GM19395 (cell line): ENCODE measurements around the gene MCRIP2.
"Not testable (repeated sequence)": the region's sequence is repeated elsewhere in the genome, so short reads cannot be mapped to it uniquely, and the experiment has no call there.

Experiments
- ATAC-seq: cut with Tn5 transposase; IDR thresholded peaks from one replicate; pipeline ENCODE4 v1.9.1; 2021; ENCODE audit warnings: mild to moderate bottlenecking, moderate library complexity; ENCODE audit not compliant: unreplicated experiment

MCRIP2 gene

DNA sequence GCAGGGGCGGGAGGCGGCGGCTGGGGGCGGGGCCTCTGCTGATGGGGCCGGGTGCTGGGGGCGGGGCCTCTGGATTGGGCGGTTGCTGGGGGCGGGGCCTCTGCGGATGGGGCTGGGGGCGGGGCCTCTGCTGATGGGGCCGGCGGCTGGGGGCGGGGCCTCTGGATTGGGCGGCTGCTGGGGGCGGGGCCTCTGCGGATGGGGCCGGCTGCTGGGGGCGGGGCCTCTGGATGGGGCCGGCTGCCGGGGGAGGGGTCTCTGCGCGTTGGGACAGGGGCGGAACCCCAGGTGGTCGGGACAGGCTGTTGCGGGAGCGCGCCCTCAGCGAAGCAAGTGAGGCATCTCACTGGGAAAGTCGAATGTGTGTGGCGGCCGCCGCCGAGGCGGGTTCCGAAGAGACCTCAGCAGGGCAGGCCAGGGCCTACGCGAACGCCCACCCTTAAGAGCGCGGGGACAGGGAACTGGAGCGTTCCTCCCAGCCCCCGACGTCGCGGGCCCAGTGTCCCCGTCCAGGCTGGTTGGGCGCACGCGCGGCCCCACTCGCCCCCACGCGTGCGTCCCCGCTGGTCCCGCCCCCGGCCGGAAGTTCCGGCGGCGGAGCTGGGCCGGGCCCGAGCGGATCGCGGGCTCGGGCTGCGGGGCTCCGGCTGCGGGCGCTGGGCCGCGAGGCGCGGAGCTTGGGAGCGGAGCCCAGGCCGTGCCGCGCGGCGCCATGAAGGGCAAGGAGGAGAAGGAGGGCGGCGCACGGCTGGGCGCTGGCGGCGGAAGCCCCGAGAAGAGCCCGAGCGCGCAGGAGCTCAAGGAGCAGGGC lies 38.4 kb downstream of the MCRIP2 start, which contains the start of gene STUB1:
Gene STUB1 (plus strand): TSS at position 597 of the 811 bp plus-strand sequence. CDS start 116 bp downstream, at position 713.
- peak; percentile 31 for ATAC-seq

DNA sequence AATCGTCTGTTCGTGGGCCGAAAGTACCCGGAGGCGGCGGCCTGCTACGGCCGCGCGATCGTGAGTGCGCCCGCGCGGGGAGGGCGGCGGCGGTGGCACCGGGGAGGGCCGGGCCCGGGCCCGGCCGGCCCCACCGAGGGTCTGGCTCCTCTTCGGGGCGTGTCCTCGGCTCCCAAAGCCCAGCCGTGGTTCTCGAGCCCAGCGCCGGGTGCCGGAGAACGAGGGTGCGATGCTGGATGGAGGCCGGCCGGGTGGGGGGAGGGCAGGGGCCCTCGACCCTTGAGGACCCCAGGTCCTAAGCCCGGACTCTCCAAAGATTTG lies 39.0 kb downstream of the MCRIP2 start:
- no peak for ATAC-seq

DNA sequence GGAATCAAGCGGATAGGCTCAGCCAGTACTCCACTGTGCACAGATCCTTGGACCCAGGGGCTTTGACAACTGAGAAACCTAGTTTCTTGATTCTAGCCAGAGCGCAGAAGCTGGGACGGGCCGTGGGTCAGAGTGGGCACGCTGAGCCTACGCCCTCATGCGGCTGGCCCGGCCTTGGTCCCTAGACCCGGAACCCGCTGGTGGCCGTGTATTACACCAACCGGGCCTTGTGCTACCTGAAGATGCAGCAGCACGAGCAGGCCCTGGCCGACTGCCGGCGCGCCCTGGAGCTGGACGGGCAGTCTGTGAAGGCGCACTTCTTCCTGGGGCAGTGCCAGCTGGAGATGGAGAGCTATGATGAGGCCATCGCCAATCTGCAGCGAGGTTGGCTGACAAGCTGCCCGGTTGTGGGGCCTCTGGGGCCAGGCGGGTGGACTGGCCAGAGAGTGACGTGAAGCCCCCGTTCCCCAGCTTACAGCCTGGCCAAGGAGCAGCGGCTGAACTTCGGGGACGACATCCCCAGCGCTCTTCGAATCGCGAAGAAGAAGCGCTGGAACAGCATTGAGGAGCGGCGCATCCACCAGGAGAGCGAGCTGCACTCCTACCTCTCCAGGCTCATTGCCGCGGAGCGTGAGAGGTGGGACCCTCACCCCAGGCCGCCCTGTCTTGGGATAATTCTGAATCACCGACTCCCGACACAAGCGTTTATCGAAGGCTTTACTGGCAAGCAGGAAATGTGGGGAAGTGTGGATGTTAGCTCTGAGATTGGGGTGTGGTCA lies 39.5 kb downstream of the MCRIP2 start:
- ATAC-seq, result no peak

DNA sequence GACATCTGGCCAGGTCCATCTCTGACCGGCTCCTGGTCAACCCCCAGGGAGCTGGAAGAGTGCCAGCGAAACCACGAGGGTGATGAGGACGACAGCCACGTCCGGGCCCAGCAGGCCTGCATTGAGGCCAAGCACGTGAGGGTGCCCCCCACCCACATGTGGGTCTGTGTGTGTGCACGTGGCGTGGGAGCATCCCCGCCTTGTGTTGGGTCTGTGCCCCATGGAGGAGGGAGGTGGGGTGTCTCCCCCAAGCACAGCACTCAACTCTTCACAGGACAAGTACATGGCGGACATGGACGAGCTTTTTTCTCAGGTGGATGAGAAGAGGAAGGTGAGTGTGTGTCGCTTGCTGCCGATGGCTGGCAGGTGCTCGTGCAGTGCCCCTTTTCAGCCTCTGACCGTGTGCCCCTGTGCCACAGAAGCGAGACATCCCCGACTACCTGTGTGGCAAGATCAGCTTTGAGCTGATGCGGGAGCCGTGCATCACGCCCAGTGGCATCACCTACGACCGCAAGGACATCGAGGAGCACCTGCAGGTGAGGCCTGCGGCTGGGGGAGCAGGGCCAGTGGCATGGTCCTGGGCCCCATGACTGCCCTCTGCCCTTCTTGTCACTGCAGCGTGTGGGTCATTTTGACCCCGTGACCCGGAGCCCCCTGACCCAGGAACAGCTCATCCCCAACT lies 40.3 kb downstream of the MCRIP2 start:
- ATAC-seq, result no peak

DNA sequence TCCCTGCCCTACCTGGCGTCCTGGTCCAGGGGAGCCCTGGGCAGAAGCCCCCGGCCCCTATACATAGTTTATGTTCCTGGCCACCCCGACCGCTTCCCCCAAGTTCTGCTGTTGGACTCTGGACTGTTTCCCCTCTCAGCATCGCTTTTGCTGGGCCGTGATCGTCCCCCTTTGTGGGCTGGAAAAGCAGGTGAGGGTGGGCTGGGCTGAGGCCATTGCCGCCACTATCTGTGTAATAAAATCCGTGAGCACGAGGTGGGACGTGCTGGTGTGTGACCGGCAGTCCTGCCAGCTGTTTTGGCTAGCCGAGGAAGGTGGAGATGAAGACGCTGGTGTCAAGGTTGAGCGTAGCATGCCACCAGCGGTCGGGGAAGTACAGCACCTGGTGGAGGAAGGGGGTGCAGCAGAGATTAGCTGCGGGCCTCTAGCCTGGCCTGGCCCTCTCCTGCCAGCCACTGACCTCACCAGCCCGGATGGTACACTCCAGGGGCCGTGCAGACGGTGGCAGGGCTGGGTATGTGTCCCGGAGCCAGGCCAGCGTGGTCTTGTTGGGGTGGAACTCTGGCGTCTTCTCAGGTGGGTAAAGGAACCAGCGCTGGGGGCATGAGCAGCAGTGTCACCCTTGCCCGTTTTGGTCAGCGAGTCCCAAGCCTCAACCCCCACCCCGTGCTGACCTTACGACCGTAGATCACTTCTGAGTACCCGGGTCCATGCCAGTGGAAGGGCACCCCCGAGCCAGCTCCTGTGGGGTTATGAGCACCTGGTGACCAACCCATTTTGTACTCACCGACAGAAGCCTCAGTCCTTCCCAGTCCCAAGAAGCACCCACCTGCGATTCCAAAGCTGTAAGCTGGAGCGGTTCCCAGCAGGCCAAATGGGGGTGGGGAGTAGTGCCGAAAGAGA lies 41.1 kb downstream of the MCRIP2 start:
- ATAC-seq, result no peak

DNA sequence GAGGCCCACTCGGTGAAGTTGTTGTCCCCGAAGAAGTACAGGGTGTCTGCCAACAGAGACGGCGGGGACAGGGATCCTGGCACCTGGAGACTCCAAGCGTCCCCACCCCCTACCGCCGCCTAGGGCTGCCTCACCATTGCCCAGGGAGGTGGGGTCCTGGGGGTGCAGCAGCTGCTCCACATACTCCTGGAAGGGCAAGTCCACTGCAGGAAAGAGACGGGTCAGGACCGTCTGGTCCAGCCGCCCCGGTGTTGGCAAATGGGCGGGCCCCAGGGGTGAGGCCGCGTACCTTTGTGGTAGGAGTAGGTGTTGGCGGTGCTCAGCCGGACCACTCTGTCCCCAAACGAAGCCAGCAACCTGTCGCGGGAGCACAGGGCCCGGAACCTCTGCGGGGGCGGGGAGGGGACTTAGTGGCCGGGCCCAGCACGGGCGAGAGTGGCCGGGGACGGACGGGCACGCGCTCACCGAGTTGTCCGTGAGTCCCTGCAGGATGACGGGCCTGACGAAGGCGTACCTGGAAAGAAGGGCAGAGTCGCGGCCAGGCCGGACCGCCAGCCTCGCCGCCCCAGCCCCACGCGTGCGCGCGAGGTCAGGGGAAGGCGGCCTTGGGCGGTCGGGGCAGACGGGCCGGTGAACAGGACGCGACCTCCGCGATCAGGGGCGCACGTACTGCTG lies 41.9 kb downstream of the MCRIP2 start:
- no peak for ATAC-seq

DNA sequence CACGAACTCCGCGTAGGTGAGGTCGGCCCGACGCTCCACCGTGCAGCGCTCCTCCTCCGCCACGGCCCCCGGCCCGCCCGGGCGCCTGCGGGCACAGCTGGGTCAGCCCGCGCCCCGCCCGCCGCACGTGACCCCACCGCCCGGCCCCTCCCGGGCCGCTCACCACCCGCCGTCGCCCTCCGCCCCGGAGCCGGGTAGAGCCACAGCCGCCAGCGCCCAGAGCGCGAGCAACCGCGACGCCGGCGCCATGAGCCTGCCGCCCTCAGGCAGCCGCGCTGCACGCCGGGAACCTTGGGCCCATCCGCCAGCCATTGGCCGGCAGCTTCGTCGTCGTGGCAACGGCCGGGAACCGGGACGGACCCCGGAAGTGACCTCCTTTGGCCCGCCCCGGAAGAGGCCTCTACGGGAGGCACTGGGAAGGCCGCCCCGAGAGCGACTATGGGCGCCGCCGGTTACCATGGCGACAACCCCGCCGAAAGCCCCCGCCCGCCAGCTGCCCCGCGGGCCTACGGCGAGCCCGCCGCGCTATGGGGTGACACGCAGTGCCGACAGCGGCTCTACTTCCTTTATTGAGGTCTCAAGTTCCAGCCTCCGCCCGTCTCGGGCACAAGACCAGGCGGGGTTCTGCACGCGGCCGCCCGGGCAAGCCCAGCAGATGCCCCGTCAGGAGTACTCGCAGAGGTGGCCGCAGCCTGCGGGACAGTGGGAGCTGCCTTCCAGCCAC lies 42.6 kb downstream of the MCRIP2 start, which contains the start of gene JMJD8:
Gene JMJD8 (minus strand): TSS at position 264 of the 724 bp plus-strand sequence. CDS start 15 bp downstream, at position 249.
- peak; percentile 71 for ATAC-seq

DNA sequence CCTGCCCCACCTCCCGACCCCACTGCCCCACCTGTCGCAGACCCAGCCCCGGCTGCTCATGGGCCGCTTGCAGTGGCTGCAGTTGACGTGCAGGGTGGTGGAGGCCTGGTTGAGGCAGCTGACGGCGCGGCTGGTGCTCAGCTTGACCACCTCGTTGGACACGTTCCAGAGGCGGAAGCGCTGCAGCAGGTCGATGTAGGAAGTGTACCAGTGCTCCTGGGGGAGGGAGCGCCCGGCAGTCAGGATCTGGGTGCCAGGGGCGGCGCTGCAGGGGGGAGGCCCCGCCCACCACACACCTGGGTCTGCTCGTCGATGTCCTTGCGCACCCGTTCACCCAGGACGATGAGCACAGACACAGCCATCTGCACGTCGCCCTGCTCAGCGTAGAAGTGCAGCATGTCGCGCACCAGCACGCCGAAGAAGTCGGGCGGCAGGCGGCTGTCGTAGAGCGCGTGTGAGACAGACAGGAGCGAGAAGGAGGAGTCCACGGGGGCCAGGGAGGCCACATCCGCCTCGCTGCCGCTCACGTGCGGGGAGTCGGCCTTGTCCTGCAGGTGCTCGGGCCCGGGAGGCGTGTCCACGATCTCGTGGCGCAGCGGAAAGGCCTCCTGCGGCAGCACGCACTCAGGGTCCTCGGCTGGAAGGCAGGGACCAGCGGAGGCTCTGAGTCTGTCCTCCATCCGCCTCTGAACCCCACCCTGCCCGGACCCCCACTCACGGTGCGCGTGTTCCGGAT lies 43.5 kb downstream of the MCRIP2 start:
- ATAC-seq, result no peak

DNA sequence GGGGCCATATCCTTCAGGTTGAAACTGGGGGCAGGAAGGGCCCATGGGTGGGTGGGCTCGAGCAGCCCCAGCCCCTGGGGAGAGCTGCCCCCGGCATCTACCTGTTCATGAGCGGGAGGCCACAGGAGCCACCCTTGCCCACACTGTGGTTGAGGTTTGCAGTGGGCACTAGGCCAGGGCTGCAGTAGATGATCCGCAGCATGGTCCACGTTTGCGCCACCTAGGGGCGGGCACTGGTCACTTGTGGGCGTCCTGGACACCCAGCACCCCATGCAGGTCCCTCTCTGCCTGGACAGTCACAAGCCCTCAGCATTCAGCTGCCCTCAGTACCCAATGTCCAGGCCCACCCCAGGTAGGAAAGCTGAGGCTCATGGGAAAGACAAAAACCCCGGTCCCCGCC lies 44.3 kb downstream of the MCRIP2 start:
- no peak for ATAC-seq

DNA sequence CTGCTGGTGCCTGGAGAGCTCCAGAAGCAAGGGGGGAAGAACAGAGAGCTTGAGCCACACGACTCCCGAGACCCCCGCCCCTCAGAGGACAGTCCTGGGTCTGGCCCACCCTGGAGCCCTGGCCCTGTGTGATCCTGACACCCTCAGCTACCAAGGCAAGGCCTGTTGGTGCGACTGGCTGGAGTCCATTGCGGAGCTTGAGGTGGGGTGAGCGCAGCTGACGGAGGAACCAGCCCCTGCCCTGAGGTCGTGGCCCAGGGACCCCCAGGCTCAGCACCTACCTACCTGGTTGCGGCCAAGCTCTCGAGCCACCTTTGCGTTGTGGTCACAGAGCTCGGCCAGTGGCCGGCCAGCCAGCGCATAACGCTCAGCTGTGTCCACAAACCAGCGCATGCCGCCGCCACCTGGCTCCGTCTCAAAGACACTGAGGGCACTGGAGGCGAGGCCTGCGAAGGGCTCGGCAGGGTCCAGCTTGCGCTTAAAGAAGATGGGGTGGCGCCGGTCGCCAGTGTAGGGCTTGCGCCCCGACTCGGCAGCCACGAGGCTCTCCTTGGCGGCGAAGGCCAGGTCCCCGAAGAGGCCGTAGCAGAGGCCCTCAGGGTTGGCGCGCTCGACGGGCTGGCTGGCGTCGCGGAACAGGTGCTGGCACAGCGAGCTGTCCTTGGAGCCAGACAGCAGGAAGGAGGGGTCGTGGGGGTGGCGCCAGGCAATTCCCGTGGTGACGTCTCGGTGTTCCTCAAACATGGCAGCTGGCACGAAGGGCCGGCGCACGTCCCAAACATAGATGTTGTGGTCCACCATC lies 45.0 kb downstream of the MCRIP2 start:
- ATAC-seq, result no peak

DNA sequence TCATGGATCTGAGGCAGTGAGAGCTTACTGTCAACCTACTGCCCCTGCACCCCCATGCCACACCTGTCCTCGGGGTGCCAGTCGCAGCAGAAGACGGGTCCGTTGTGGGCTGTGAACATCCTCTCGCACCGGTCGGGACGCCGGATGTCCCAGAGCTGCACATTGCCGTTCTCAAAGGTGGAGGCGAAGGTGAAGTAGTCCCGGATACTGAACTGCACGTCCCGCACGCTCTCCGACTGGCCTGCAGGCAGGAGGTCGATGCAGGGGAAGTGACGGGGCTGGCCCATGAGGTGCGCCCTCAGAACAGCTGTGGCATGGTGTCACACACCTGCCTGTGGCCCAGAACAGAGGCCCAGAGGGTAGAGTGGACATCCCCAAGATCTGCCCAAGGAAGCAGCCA lies 45.9 kb downstream of the MCRIP2 start:
- ATAC-seq, result no peak

DNA sequence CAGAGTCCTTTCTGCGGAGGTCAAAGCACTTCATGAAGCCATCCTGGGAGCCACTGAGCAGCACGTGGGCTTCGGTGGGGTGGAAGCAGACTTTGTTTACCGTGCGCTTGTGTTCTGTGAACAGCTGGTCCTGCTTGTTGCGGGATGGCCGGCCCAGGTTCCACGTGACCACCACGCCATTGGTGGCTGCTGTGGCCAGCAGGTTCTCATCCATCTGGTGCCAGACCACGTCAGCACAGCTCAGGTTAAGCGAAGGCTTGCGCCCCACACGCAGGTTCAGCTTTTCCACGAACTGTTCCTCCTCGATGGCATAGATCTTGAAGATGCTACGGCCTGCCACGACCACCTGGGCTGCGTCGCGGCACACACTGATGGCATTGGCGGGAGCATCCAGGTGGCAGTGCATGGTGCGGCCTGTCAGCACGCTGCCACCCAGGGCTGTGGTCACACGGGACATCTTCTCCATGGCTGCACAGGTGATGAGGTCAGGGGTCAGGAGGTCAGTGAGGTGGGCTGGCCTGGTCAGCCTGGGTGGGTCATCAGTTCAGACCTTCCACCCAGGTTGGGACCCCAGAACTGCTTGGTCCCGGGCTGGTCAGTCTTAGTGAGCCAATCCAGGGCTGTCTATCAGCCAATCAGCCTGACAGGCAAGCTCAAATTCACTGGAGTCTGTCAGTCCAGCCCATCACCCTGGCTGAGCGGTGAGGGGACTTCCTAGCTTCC lies 47.7 kb downstream of the MCRIP2 start:
- ATAC-seq, result no peak

DNA sequence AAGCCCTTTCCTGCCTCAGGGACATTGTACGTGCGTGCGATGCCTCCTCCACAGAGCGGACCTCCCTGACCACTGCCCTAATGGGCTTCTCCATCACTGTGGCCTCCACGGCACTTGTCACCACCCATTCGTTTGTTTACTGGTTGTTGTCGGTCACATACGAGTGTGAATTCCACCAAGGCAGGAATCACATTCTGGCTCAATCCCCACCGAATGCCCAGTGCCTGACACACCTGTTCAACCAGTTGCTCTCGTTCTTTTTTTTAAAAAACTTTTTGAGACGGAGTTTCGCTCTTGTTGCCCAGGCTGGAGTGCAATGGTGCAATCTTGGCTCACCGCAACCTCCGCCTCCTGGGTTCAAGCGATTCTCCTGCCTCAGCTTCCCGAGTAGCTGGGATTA lies 49.6 kb downstream of the MCRIP2 start:
- not testable (repeated sequence) for ATAC-seq

DNA sequence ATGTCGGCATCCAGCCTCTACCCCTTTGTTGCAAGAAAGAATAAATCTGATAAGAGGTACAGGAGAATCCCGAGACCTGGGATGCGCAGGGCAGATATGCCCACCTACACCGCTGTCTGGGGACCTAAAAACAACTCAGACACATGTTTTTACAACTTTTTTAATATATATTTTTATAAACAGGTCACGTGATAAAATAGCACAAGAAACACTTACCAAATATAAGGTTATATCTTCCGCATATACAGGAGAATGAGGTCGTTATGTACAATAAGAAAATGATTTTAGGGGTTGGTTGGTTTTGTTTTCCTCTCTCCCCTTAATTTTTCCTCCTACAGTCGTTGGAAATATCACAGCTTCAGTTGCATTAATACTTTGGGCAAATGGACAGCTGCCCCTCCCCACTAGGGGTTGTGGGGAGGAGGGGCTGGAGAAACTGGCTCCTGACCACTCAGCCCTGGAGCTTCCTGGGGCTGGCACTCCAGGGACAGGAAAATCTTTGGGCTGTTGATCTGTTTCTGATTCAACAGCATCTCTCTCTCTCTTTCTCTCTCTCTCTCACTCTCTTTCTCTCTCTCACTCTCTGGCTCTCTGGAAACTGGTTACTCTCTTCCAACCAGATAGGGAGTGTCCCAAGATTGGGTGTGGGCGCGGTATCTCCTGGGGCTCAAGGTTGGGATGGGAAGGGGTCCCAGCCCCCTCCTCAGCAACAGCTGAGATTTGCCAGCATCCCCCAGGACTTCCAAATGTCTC lies 50.9 kb downstream of the MCRIP2 start:
- ATAC-seq, result no peak

DNA sequence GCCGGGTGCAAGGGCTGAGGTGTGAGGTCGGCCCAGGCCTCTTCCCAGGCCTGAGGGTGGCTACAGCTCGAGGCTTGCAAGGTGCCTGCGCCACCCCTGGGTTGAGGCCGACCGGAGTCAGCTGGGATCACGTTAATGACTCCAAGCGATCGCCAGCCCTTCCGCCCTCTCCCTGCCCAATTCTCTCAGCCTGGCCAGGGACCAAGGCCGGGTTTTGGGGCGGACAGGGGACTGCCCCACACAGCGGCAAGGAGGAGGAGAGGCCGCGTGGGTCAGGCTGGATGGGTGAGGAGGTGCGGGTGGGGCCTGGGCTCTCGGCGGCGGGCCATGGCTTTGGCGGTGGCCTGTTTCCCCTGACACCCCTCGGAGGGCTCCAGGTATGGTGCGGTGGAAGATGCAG lies 51.7 kb downstream of the MCRIP2 start:
- no peak for ATAC-seq

DNA sequence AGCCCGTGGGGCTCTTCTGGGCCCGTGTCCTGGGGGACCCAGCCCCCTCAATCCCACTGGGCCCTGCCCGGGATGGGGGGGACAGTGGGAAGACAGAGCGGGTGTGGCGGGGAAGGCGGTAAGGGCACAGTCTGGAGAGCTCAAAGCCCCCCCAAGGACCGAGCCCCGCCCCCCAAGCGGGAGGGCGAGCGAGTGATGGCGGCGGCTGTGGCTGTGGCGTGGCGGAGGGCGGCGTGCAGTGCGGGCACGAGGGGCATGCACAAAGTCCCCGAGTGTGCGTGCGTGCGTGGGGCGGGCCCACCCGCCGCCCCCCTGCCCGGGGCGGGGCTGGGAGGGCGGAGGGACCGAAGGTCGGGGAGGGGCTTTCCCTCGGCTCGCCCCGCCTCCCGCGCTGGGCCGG lies 52.1 kb downstream of the MCRIP2 start:
- no peak for ATAC-seq
